NCI-H460 (cell line): ENCODE data around the gene POU2F3. TPM values are rescaled to one million over a fixed set of nuclear protein-coding genes. Genes with fewer than 3 reads are reported as not detected.

Experiments
- DNase-seq: peaks from one replicate; pipeline ENCODE4 v3.0.0-alpha.2; 2016; ENCODE audit warnings: low read depth; ENCODE audit errors: extremely low read depth
- total RNA-seq: library from RNA; depleted of rRNA; stranded (reverse); fragments of >200 nt; shearing (Covaris generic); gene quantifications from 2 replicates; pipeline ENCODE4 v1.2.3, GENCODE V29; 2014

The POU2F3 gene
- total RNA-seq, 1 experiment from 2014 or later = not detected

DNA sequence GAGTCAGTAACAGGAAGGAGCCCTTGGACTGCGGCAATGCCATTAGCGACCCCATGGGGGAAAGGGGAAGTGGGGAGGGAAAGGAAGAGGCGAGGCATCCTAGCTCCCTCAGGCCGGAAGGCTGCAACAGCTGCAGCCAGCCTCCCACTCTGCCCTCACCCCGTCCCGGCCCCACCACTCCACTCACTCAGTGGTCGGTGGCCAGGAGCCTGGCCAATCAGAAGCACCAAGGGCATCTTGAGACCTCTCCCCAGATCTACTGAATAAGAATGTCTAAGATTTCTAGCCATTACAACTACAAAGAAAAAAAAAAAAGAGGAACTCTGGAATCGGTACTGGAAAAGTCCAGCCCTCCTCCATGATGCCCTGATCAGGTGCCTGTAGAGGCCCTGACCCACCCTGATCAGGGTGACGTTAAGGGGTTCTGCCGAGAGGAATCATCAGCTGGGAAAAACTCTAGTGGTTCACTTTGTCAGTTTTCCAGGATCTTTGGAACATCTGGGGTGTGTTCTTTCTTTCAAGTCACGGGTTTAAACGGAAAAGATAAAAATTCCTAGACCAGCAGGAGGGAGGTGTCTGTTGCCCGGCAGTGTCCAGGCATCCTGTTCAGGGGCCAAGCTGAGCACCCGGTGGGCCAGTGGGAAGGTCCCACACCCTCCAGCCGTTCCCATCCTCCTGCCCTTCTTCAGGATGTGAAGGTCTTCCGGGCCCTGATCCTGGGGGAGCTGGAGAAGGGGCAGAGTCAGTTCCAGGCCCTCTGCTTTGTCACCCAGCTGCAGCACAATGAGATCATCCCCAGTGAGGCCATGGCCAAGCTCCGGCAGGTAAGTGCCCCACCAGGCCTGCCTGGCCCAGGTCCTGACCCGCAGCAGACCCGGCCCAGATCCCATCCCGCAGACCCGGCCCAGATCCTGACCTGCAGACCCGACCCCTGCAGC is 14.7 kb upstream of the POU2F3 start:
- no peak for DNase-seq

DNA sequence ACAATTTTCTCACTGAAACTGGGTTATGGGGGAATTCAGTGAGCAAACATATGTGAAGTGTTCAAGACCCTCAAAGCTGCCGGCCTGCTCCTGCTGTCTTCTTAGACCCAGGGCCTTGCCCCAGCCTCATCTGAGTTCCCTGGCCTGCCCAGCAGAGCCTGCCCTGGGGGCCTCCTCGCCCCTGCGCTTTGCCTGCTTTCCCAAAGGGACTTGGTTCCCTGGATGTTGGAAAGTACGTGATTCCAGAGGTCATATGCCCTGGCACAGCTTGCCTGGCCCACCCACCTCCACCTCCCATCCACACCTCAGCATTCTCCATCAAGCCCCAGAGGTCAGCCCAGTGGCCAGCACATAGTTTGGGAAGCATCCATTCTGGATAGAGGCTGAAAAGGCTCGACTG is 13.7 kb upstream of the POU2F3 start:
- no peak for DNase-seq

DNA sequence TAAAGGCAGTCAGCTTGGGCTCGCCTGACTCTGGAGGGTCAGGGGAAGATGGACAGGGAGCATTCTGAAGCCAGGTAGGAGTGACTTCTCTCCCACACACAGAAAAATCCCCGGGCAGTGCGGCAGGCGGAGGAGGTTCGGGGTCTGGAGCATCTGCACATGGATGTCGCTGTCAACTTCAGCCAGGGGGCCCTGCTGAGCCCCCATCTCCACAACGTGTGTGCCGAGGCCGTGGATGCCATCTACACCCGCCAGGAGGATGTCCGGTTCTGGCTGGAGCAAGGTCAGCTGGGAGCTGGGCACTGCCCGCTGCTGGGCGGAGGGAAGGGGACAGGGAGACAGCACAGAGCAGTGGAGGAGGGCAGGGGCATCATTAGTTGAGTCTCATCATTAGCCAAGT is 13.2 kb upstream of the POU2F3 start:
- DNase-seq = no peak

DNA sequence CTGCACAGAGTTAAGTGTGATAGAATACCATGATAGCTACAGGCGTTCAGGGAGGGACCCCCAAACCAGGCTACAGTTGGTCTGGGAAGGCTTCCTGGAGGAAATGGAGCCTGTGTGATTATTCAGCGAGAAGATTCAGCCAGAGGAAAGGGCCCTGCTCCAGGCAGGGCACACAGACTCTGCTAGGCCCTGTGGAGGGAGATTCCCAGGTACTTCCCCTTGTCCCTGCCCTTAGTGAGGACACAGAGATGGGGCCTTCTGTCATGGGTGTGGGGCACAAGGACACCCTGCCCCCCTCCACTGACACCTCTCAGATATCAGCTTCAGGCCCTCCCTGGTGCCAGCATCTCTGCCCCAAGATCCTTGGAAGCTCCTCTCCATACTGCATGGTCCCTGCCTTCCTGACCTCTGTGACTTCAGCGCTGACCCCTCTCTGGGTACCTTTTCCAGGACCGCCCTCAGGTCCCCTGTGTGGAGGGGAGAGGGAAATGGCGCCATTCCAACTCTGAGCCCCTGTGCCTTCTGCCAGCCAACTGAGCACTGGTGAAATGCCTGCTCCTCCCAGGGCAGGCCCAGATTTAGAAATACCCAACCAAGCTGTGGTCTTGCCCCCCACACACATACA is 12.6 kb upstream of the POU2F3 start:
- DNase-seq = no peak

GRCh38 chr11:120228794-120229384 is 11.1 kb upstream of the POU2F3 start:
- no peak for DNase-seq

DNA sequence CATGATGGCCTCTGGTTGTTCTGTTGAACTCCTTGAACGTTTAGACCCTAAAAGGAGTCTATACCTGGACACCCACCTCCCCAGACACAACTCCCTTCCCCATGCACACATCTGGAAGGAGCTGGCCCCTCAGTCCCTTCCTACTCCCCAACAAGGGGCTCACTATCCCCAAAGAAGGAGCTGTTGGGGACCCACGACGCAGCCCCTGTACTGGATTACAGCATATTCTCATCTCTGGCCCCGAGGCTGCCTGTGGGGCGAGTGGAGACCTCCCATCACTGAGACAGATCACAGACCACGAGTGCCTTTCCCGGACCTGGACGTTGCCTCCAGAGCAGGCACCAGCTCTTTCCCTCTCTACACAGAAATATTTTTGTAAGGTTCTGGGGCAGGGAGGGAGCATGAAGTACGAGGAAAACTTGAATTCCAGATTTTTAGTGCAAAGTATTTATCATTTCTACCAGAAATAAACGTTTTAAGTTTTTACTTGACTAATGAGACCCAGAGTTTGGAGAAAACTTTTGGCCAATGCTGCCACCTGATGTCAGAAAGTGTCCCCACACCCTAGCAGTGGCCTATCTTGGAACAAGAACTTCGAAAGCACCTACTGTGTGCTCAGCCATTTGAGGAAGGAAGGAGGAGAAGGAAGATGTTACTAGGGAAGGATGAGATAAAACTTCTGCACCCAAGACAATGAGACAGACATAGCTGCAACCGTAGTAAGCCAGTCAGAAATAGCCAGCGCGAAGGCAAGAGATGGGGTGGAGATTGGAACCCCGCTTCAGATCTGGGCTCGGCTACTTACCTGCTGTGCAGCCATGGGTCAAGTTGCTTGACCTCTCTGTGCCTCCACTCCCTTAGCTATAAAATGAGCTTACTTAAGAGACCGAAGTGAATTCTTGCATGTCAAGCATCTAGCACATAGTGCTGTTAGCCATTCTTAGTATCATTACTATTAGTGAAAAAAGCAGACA is 10.2 kb upstream of the POU2F3 start:
- DNase-seq = no peak

DNA sequence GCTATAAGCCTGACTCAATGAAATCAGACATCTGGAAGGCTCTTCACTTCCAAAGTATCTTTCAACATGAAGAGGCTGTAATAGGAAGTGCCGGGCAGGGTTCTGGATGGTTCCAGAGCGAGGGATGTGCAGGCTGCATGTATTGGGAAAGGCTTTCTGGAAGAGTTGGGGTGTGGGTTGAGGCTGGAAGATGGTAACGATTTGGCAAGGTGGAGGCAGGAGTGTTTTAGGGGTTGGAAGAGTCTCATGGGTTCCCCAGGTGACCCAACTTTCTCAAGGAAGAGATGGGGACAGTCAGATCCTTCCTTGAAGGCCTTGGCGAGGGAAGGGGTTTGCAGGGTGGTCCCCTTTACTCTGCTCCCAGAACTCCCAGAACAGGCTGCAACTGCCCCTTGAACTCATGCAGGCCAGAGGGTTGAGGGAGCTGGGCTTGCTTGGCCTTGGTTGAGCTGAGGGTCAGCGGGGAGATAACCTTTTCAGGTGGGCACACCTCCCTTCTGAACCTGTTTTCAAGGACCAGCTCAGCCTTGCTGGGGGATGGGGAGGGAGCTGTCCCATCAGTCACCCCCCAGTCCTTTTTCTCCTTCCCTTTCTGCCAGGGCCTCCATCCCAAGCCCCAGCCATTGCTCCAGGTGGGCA is 9.4 kb upstream of the POU2F3 start:
- no peak for DNase-seq

DNA sequence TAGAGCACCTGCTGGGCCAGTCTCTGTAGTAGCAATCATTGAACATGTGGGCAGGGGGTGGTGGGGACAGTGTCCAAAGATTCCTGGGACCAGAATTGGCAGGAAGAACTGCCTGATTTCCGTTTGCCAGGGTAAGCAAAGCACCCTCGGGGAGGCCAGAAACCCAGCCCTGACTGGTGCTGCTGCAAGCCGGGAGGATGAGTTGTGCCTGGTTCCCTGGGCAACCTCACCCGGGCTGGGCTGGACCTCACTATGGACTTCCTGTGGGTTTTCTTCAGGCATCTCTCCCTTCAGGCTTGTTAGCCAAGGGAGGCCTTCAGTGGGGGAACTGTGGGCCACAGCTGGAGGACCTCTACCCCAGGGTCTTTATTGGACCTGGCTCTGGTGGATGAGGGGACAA is 8.0 kb upstream of the POU2F3 start:
- no peak for DNase-seq

DNA sequence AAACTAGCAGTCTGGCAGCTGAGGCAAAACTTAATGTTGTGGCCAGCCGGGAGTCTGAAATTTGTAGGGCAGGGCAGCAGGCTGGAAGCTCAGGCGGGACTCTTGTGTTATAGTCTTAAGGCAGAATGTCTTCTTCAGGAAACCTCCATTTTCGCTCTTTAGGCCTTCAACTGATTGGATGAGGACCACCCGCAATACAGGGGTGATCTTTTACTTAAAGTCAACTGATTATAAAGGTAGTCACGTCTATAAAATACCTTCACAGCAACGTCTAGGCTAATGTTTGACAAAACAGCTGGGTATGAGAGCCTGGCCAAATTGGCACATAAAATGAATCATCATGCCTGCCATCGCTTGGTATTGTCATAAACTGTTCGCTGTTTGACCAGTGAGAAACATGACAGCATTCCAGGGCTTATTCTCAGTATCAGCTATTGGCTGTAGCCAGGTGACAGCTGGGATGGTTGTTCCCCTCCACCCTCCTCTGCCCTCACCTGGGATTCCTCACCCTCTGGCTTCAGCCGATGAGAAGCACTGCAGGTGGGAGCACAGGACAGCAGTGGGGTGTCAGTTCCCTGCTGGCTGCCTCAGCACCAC is 6.6 kb upstream of the POU2F3 start:
- no peak for DNase-seq

DNA sequence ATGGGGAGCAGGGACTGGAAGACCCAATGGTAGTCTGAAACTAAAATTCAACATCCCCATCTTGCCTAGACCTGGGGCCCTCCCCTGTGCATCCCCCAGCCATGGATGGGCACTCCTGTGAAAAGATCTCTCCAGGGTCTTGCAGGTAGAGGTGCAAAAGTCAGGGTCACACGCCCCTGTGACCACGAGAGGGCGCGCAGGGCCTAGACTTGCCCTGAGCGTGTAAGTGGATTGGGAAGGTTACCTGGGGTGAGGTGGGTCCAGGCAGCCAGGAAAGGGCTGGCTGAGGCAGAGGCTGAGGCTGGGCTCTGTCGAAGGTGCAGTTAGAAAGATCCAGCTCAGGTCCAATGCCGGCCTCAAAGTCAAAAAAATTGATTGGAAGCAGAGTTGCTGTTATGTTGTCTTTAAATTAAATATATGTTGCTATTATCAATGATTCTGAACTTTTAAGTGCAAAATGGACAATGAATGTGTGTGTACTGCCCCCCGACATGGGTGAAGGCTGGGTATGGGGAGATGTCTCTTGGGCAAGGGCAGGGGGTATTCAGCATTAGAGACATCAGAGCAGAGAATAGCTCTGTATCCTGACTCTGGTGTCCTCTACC is 4.8 kb upstream of the POU2F3 start:
- DNase-seq = peak; percentile 44

DNA sequence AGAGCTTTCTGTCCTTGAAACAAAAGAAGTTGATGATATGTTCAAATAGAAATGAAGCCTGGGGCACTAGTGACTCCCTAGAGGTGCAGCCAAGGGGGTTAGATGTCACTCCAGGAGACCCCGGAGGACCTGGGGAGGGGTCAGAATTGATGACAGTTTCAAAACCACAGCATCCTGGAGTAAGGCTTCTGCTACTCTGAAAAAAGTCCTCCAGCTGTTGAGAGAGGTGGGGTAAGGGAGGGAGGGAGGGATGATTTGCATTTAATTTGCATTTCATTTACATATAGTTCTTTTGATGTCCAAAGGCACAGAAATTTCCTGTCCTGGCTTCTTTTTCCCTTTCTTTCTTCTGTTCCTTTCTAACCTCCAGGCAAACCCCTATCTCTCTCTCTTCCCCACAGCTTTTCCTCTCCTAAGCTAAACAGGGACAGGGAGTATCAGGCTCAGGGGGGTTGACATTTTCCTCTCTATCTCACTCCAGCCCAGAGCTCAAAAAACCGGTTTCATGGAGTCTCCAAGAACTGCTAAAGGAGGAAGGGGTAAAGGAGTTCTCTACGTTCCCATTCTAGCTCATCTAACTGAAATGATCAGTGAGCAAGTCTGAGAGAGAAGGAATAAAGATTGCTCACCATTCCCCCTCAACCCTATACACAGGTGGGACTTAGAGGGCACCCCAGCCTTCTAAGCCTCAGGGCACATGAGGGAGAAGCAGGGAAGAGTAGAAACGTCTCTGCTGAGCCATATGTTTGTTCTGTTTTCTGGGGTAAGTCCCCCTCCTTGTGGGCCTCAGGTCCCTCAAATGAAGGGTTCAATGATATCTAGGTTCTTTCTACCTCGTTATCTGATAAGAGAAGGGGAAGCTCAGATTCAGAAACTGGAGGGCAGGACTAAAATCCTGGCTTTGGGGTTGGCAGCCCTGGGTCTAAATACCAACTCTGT is 3.5 kb upstream of the POU2F3 start:
- no peak for DNase-seq

GRCh38 chr11:120238968-120239620 is 846 bp upstream of the POU2F3 start:
- no peak for DNase-seq

DNA sequence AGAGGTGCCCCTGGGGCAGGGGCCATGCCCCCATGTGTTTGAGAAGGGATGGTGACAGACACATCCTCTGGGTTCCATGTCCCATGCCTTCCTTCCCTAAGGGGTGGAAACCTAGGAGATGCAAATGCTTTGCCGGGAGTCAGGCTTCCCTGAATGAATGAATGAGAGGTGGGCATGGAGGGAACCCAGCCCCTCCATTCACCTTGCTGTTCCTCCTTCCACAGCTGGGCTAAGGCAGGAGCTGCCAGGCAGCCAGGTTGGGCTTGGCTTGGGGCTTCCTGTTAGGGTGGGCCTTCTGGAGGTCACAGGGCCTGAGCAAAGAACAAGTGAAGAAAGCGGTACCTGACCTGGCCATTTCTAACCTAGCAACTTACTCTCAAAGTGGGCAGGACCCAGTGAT is 926 bp downstream of the POU2F3 start:
- DNase-seq = no peak

- DNase-seq = no peak
Observed at GRCh38 chr11:120241277-120241676, 1.3 kb downstream of the POU2F3 start.

DNA sequence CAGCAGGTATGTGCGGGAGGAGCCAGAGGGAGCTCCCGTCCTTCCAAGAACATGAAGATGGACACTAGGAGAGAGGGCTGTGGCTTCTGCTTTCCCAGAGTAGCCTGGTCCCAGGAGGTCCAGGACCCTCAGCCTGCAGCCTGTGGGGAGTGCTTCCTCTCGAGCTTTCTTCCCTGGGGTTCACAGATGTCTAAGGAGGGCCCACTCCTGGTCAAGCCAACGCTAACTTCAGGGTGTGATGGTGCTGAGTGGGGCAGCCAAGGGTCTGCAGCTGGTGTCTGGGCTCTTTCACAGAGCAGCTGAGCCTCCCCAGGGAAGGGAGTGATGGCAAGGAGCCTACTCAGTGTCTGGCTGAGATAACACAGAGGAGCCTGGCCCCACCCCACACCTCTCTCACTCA is 3.3 kb downstream of the POU2F3 start:
- no peak for DNase-seq

DNA sequence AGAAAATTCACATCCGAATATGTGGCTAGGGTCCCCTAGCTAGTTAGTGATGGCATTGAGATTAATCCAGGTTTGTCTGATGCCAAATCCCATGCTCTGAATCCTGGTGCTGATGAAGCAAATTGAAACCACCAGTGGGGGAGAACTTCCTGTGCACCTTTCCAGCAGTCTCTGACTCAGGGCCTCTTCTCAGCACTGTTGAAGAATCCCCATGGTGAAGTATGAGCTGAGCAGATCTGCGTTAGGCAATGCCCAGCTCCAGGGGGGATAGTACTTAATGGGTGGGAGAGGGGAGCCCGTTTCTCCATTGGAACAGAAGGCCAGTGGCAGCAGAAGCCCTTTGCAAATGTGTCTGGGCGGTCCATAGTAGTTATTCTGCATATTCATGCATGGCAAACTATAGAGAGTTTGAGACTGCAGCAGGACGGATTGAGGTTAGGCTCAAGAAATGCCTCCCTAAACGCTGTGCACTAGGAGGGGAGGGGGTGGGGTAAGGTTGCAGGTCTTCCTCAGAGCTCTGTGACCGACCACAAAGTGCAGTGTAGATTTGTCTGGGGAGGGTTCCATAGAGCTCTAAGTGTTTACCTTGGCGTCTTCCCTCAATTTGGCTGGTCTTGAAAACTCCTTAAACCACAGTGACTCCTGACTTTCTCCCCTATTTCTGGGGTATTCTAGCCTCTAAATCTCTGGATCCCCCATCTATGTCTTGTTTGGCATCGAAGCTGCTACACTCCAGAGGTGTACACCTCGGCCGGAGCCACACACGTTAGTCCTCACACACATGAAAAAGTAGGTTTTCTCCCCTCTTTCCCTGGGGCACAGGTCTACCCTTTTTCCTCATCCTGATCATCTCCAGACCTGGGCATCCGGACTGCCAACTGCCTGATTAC is 4.8 kb downstream of the POU2F3 start:
- DNase-seq = no peak

DNA sequence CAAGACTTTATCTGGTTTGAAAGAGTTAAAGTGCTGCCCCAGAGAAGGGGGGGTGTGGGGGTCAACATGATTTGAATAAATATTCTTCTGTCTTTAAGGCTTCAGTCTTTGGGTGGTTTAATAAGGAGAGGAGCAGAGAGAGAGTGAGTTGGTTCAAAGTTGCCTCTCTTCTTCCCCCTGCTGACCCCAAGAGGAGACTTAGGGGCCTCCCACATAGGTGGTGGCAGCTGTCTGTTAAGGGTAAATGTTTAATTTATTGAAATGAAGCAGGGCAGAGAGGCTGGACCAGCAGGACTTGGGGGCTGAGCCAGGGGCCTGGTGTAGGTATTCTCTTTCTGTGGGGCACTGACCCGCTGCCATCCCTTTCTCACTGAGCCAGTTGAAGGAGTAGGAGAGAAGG is 5.5 kb downstream of the POU2F3 start:
- no peak for DNase-seq
